Hematopoietic multipotent progenitor cell treated with erythropoietin and hydrocortisone succinate and interleukin-3 and kit ligand, for 6 days (in vitro differentiated cells): ENCODE measurements around the gene ZNRF3.

Experiments used
- DNase-seq: peaks from one replicate; pipeline ENCODE4 v3.0.0-alpha.2; 2015

Gene ZNRF3

DNA sequence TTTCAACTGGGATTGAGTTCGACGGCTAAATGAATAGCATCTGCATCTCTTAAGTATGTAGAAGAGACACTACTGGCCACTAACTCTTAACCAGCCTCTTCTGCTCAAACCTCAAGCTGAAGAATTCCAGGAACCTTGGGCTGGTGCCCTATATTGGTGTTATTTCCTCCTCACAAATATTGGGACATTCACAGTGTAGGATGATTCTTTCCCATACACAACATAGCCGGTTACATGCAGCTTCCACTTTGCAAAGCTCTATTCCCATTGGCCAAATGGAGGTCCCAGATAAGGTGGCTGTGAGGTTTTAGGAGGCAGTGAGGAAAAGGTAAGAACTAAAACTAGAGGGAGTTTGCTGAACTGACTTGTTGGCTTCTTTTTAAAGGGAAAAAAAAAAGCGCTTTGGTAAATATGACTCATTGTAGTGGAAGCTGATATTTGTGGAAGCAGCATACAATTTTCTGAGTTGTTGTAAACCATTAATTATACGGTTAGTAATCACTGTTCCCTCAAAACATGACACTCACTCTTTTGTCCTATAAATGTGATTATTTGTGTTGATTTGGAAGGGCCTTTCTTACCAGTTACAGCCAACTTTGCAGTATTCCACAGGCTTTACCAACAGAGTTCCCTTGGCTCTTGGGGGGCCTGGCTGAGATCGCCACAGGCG lies 160.7 kb downstream of the ZNRF3 start:
- DNase-seq = no peak

DNA sequence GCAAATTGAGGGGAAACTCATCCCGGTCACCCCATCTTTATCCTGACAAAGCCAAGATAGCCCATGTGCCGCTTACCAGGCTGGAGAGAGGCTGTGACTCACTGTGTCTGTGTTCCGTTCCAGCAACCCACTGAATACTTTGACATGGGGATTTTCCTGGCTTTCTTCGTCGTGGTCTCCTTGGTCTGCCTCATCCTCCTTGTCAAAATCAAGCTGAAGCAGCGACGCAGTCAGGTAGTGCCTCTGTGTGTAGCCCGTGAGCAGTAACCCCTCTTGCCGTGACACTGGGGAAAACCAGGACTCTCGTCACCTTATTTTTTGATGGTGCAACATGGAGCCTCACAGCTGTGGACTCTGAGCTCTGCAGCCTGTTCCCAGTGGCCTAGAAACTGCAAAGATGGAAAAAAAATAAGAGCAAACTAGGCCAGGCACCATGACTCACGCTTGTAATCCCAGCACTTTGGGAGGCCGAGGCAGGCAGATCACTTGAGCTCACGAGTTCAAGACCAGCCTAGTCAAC lies 161.3 kb downstream of the ZNRF3 start:
- no peak for DNase-seq

DNA sequence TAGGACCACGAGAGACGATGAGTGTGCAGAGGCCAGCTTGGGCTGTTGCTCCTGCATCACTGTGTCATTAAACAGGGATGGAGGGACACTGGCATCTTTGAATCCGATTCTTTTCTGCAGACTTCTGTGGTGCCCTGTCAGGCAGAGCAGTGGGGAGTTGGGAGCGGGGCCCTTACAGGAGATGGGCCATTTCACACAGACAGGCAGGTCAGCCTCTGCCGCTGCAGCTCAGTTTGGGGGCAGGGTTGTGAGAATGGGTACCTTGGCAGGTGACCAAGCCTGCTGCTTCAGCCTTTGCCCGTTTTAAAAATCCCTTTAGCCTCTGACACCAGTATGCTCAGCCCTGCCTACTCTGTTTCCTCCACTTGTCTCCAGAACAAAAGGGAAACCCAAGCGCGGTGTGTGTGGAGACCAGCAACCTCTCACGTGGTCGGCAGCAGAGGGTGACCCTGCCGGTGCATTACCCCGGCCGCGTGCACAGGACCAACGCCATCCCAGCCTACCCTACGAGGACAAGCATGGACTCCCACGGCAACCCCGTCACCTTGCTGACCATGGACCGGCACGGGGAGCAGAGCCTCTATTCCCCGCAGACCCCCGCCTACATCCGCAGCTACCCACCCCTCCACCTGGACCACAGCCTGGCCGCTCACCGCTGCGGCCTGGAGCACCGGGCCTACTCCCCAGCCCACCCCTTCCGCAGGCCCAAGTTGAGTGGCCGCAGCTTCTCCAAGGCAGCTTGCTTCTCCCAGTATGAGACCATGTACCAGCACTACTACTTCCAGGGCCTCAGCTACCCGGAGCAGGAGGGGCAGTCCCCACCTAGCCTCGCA lies 165.7 kb downstream of the ZNRF3 start:
- DNase-seq = no peak

DNA sequence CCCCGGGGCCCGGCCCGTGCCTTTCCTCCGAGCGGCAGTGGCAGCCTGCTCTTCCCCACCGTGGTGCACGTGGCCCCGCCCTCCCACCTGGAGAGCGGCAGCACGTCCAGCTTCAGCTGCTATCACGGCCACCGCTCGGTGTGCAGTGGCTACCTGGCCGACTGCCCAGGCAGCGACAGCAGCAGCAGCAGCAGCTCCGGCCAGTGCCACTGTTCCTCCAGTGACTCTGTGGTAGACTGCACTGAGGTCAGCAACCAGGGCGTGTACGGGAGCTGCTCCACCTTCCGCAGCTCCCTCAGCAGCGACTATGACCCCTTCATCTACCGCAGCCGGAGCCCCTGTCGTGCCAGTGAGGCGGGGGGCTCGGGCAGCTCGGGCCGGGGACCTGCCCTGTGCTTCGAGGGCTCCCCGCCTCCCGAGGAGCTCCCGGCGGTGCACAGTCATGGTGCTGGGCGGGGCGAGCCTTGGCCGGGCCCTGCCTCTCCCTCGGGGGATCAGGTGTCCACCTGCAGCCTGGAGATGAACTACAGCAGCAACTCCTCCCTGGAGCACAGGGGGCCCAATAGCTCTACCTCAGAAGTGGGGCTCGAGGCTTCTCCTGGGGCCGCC lies 166.4 kb downstream of the ZNRF3 start:
- no peak for DNase-seq

DNA sequence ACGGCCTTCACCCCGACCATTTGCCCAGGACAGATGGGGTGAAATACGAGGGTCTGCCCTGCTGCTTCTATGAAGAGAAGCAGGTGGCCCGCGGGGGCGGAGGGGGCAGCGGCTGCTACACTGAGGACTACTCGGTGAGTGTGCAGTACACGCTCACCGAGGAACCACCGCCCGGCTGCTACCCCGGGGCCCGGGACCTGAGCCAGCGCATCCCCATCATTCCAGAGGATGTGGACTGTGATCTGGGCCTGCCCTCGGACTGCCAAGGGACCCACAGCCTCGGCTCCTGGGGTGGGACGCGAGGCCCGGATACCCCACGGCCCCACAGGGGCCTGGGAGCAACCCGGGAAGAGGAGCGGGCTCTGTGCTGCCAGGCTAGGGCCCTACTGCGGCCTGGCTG lies 167.1 kb downstream of the ZNRF3 start:
- DNase-seq = no peak

DNA sequence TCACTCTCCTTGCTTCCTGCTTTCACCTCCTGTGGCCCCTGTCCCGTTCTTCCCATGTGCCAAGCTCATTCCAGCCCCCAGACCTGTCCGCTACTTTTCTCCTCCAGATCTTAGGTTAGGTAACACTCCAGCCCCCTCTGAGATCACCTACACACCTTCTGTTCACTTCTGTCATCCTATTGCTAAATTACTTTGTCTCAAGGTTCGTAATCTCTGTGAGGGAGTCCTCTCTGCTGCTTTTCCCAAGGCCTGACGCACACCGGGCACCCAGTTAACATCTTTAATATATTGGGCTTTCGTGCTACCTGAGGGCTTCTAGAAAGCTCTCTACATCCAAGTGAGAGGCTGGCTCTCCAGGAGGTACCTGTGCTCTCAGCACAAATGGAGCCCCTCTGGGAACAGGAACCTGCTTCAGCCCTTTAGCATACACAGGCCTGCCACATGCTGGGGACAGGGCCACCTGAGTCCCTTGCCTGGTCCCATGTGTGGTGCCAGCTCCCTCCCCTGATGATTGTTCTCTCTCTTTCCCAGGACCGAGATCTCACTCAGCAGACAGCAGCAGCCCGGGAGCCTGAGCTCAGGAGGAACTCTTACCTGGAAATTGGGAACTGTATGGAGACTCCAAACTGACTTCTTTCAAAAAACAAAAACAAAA lies 169.8 kb downstream of the ZNRF3 start:
- no peak for DNase-seq

DNA sequence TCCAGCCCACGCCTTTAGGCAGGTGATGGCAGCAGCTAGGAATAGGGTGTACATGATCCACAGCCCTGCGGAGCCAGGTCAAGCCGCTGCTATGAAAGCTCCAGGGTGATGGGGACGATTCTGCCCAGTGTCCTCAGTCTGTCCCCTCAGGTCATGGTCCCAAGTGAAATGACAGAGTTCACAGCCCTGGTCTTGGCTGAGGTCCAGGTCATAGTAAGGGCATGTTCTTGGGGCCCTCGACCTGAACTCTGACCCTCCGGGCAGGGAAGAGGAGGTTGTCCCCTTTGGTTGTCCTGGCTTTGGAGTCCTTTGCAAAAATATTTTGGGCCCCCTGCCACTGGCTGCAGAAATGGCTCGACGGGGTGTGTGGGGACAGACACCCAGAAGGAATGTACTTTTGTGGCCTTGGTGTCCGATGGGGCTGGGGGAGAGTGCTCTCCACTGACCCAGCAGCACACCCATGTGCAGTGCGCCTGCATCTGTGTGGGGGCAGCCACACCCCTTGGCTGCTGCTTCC lies 170.9 kb downstream of the ZNRF3 start:
- DNase-seq = no peak

DNA sequence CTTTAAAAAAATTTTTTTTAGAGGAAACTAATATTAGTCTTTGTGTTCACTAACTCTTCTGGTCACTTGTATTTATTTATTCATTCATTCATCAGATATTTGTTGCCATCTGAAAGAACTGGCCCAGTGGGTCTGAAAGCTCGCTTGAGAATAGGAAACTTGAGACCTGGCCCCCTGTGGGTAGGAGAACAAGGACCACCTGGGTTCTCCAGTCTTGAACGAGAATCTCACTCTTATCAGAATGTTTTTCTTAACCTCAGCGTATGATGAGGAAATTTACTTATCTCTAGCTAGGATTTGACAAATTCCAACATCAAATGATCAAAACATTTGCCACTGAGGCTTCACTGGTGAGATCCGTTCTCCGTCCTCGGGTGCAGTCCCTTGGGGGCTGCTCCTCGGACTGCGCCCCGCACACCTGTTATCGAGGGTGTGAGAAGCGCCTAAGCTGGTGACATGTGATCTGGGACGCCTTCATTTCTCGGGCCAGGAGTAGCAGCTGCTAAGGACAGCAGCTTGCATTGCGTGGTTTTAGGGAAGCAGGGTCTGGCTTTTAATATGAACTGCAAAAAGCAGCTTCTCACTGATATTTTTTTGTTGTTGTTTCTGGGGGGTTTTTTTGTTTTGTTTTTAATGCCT lies 171.9 kb downstream of the ZNRF3 start:
- no peak for DNase-seq

DNA sequence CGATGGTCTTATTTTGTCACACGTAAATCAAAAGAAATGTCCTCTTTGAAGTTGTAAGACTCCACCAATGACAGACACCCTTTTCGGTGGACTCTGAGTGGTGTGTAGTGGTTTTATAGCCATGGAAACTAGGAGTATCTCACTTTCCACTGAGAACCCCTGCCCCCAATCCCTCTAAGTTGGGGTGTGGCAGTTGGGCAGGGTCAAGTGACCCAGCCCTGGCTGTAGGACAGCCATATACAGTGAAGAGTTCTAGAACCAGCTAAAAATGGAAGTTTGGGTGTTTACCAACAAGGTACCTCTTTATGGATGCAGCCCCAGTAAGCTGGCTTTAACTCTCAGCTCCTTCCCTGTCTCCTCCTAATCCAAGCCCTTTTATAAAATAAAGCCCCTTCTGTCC lies 173.1 kb downstream of the ZNRF3 start:
- no peak for DNase-seq

DNA sequence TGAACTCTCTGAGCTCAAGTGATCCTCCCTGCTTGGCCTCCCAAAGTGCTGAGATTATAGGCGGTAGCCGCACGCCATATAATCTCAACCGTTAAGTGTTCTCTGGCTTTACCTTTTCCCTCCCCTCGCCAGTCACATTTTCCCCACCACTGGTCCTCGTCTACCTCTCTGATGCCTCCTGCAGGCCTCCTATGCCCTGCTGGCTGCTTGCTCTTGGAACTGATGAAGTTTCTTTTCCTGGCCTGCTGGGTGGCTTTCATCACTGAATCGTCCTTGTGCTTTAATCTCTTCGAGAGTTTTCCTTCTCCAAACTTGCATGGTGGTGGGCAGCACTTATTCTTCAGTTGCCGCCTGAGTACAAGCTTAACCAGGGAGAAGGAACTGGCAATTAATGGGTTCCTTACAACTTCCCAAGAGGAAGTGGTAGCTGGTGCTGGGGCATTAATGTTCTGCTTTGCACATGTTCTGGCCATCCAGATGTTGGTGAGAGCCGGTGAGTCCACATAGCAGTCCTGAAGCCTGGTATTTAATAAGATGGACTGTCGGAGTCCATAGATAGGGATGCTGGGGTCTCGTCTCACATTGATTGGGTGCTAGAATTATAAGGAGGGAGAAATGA lies 177.0 kb downstream of the ZNRF3 start:
- no peak for DNase-seq

DNA sequence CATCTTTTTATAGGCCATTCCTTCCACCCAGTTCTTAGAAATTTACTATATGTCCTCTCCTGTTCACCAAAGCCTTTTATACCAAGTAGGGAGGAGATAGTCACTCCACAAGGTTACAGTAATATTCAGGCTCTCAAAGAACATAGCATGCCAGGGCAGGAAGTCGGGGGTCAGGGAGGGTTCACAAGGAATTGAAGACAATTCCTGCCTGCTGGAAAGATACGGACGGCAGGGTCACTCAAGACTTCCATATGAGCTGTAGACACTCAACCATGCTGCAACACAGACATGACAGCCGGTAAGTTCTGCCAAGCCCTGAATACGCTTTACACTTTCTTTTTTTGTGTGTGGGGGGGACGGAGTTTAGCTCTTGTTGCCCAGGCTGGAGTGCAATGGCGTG lies 177.6 kb downstream of the ZNRF3 start:
- no peak for DNase-seq

DNA sequence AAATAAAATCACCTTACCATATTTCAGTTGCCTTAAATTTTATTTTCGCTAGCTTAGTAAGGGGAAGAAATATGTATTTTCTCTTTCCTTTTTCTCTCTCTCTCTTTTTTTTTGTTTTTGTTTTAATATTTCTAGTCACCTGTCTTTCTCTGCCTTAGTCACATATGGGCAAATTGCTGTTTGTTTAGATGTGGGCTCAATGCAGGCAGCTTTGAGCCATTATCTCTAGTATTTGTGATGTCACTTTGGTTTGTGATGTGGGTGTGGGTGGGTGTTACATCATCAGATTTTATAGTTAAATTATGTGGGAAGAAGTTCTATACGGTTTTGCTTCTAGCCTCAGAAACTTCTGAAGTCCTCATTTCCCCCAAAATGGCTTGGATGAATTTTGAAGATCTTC lies 178.4 kb downstream of the ZNRF3 start, which contains the start of gene C22orf31:
Gene C22orf31, minus strand, starts transcription at position 59 of the 400 bp plus-strand sequence. Its CDS starts 39 bp downstream, at position 20.
- no peak for DNase-seq

DNA sequence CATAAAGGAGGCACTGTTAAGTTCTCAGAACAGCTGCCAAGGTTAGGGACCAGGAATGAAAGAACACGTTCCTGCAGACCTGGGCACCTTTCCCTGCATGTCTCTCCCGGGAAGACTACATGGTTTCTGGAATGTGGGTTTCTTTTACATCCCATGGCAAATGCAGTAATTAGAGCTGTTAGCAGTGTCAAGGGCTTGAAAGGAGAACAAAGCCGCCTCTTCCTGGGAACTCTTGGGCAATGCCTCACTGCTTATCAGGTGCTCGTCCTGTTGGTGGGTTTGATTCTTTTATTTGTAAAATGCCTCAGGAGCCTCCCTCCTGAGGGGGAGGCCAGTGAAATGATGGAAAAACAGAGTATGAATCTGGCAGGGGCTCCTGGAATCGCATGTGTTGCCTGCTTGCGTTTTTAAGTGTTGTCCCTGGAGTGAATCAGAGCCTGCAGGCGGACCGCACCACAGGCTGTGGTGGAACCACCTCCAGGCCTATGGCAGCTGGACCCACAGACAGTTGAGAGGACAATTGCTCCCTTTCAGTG lies 179.0 kb downstream of the ZNRF3 start:
- DNase-seq = no peak

DNA sequence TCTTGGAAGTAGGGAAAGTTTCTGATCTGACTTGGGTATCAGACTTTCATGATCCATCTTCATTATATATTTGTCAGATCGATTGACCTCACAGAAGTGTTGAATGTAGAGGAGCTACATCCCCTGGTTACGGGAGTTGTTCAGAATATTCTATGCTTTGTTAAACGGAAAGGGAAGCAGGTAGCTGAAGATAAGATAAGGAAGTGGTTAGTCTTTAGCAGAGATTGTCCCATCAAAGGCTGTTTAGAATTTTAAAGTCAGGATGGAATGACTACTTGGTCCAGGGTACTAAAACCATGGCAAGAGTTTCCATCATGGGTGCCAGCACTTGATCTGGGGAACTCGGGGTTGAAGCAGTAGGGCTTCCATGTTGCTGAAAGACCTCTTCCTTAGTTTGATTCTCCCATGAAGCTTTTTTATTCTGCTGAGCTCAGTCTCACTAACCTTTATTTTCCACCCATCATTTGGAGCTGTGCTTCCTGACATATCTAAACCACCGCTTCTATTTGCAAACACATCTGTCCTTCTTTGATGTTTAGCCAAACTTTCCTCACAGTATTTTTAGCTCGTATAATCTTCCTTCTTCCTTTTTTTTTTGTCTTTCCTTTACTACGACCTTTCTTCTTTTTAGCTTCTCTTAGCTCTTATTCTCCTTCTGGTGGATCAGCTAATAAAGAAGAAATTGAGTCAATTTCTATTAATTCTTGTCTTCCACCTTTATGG lies 182.3 kb downstream of the ZNRF3 start:
- DNase-seq = no peak

DNA sequence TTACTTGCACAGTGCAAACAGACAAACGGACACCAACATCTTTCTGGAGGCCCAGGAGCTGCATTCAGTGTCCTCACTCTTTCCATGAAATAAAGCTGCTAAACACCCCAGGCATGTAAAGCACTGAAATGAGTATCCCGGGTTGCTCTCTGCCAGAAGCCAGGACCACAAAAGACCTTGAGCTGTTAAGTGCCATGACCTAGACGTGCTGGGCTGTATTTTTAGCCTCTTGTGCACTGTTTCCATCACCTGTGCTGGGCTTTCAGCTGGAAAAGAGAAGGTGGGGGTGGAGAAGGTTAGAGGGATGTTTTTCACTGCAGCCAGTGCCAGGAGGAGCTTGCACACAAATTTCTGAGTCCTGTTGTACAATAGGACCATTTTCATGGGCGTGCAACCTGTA lies 186.1 kb downstream of the ZNRF3 start:
- DNase-seq = no peak

DNA sequence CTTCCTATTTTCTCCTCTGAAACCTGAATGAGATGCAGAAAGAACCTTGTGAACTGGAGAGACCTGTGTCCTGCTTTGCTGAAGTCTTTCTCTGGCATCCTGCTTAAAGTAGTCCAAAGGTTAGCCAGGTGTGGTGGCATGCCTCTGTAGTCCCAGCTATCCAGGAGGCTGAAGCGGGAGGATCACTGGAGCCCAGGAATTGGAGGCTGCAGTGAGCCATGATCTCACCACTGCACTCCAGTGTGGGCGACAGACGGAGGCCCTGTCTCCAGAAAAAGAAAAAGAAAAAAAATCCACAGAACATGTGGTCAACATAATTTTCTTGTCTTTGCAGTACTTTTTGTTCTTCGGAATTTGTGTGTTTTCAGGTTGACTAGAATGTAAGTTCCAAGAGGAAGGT lies 187.1 kb downstream of the ZNRF3 start:
- no peak for DNase-seq

DNA sequence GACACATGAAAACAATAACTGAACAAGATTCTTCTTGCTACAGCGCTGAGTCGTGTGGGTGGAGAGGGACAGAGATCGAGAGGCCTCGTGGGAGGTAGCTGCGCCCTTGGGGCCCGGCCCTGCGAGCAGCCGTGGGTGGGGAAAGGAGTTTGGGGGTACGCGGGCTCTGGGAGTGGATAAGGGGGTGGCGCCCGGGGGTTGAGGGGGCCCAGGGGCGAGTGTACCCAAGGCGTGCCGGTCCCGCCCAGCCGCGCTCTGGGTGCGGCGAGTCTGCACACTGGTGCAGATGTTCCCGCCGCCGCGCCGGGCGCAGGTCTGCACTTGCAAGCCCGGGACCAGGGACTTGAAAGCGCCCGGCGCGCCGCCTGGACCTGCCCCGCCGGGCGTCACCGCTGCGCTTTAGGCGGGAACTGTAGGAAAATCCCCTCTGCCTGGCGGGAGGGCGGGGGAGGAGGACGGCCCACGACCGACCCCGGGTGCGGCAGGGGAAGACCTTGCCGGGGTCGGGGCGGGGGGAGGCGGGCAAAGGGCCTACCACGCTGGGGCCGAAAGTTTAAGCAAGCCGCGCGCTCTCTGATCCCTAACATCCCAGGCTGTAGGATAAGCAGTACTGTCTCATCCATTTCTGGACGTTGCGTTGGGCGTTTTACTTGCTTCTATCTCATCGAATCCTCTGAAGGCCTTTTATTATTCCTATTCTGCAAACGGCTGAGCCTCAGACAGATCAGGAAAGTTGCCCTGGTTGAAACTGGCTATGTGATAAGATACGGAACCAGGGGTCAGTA lies 188.1 kb downstream of the ZNRF3 start:
- DNase-seq = peak; percentile 88

DNA sequence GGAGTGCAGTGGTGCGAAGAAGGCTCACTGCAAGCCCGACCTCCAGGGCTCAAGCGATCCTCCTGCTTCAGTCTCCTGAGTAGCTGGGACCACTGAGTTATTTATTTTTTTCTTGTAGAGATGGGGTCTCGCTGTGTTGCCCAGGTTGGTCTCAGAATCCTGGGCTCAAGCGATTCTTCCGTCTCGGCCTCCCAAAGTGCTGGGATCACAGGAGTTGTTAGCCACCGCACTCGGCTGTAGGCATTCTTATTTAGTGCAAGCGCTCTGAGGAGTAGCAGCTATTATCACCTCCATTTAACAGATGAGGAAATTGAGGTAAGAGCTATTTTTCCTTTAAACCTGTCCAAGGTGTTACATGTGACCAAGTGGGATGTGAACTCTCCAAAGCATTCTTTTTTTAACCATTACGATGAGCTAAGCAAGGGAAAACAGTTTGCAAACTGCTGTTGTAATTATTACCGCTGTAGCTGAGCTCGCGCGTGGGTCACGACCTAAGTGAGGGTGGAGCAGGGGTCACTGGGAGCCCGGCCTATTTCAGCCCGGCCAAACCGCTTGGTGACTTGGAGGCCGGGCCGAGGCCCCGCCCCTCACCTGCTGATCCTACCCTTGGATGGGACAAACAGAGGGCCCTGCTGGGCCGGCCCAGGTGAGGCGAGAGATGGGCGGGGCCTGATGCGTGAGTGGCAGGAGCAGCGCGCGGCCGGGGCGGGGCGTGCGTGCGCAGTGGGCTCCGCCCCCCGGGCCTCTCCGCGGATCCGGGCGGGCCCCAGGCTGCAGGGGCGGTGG lies 189.0 kb downstream of the ZNRF3 start:
- peak; percentile 91 for DNase-seq

DNA sequence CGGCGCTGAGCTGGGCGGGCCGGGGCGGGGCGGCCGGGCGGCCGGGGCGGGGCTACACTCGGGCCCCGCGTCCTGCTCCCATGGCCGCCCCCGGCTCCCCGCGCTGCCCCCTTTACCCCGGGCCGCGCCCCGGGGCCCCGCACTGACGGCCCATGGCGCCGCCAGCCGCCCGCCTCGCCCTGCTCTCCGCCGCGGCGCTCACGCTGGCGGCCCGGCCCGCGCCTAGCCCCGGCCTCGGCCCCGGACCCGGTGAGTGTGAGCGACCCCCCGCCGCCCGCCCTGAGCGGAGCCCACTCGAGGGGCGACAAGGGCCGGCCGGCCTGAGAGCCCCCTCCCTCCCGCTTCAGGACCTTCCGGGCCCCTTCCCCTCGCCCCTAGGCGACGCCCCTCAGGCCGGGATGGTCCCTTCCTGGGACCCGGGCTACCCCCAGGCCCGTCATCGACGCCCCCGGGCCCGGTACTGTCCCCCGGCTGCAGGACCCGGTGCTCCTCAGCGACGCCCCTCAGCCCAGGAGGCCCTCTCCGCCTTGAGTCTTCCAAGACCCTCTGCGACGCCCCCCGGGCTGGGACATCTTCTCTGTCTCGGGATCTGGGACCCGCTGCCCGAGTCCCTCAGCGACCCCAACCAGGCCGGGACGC lies 189.7 kb downstream of the ZNRF3 start, which contains the start of gene KREMEN1:
Gene KREMEN1, plus strand, starts transcription at position 57 of the 639 bp plus-strand sequence. Its CDS starts 96 bp downstream, at position 153.
- DNase-seq = no peak
